Activated CD4-positive, alpha-beta T cell treated with anti-CD3 and anti-CD28 coated beads, Interleukin-2, amount 50 U/mL, for 1 hour (primary cell): Measurements from ENCODE around the gene CCNYL1.

Source experiments
- DNase-seq: peaks from one replicate; pipeline ENCODE4 v3.0.0-alpha.2; 2020

Gene CCNYL1

GRCh38 chr2:207796585-207797350 lies 85.3 kb downstream of the CCNYL1 start:
- no peak for DNase-seq

- DNase-seq: no peak
Measured at GRCh38 chr2:207801259-207801658, 89.8 kb downstream of the CCNYL1 start.

GRCh38 chr2:207802650-207803049 lies 91.2 kb downstream of the CCNYL1 start:
- DNase-seq: no peak
